WERI-Rb-1 (cell line): ENCODE data around the gene SPSB1.

Experiments used
- DNase-seq: peaks from one replicate; pipeline ENCODE4 v3.0.0-alpha.2; 2020
- H3K27ac ChIP-seq: fragments of 250-450 bp; sonication (Bioruptor Pico); 2 replicates; pipeline ENCODE4 v1.5.1; 2020; ENCODE audit warnings: mild to moderate bottlenecking, moderate library complexity
- H3K27me3 ChIP-seq: fragments of 250-450 bp; sonication (Bioruptor Pico); 2 replicates; pipeline ENCODE4 v1.5.1; 2021; ENCODE audit warnings: mild to moderate bottlenecking, low read depth, moderate library complexity; ENCODE audit not compliant: insufficient read depth, severe bottlenecking
- H3K36me3 ChIP-seq: fragments of 250-450 bp; sonication (Bioruptor Pico); 2 replicates; pipeline ENCODE4 v1.5.1; 2020; ENCODE audit warnings: mild to moderate bottlenecking, moderate library complexity
- H3K4me3 ChIP-seq: 2 replicates; pipeline ENCODE4 v1.5.1; 2011; ENCODE audit warnings: low read depth, mild to moderate bottlenecking, control low read depth, low read length
- H3K9me3 ChIP-seq: fragments of 250-450 bp; sonication (Bioruptor Pico); 2 replicates; pipeline ENCODE4 v1.5.1; 2021; ENCODE audit warnings: mild to moderate bottlenecking, moderate library complexity; ENCODE audit not compliant: severe bottlenecking
- CTCF ChIP-seq: IDR thresholded peaks from 2 replicates; pipeline ENCODE4 v1.5.1; 2011; ENCODE audit warnings: low read depth, mild to moderate bottlenecking, control low read depth, inconsistent platforms, low read length

SPSB1 gene

GRCh38 chr1:9292361-9293240, at the start of gene SPSB1:
Gene SPSB1, plus strand, starts transcription at chr1:9292894. Its CDS starts 62,998 bp downstream, at chr1:9355892.
- TF ChIP-seq CTCF, result no peak
- Histone ChIP-seq H3K4me3 (peak within 1 kb of the TSS; percentile 56), H3K27ac (peak within 1 kb of the TSS; percentile 69), H3K9me3 (peaks cover 7% of the 10 kb centered on the region), H3K27me3 (no peaks in the 10 kb centered on the region), H3K36me3 (peaks cover 16% of the 10 kb centered on the region)
- peak; percentile 69 for DNase-seq

- peak overlapping the region; percentile 82 for H3K27ac ChIP-seq
- no peaks in the 10 kb centered on the region for H3K27me3 ChIP-seq
- H3K9me3 ChIP-seq, result no peaks in the 10 kb centered on the region
- H3K4me3 ChIP-seq, result peak overlapping the region; percentile 11
- TF ChIP-seq CTCF, result no peak
- no peak for DNase-seq
- H3K36me3 ChIP-seq, result peaks cover 9% of the 10 kb centered on the region
Measured at GRCh38 chr1:9243066-9243739, 49.5 kb upstream of the SPSB1 start.

- H3K36me3 ChIP-seq, result peaks cover 9% of the 10 kb centered on the region
- H3K27me3 ChIP-seq, result no peaks in the 10 kb centered on the region
- H3K4me3 ChIP-seq, result no peak overlapping the region
- H3K9me3 ChIP-seq, result no peaks in the 10 kb centered on the region
- peak; percentile 81 for DNase-seq
- TF ChIP-seq CTCF, result no peak
- peak overlapping the region; percentile 82 for H3K27ac ChIP-seq
Measured at GRCh38 chr1:9244501-9245229, 48.0 kb upstream of the SPSB1 start.

GRCh38 chr1:9245230-9245619, 47.5 kb upstream of the SPSB1 start:
- TF ChIP-seq CTCF, result no peak
- H3K27ac ChIP-seq, result peak overlapping the region; percentile 82
- DNase-seq, result no peak

GRCh38 chr1:9245661-9246060, 47.0 kb upstream of the SPSB1 start:
- H3K9me3 ChIP-seq, result no peaks in the 10 kb centered on the region
- H3K4me3 ChIP-seq, result no peak overlapping the region
- TF ChIP-seq CTCF, result no peak
- DNase-seq, result no peak
- H3K36me3 ChIP-seq, result peaks cover 9% of the 10 kb centered on the region
- no peaks in the 10 kb centered on the region for H3K27me3 ChIP-seq
- H3K27ac ChIP-seq, result peak overlapping the region; percentile 82

More at GRCh38 chr1:9245230-9245619, 47.5 kb upstream of the SPSB1 start:
- no peak overlapping the region for H3K4me3 ChIP-seq
- H3K36me3 ChIP-seq, result peaks cover 9% of the 10 kb centered on the region
- H3K9me3 ChIP-seq, result no peaks in the 10 kb centered on the region
- H3K27me3 ChIP-seq, result no peaks in the 10 kb centered on the region
